ENCODE results near the gene ELFN1. TPM values are rescaled to one million over a fixed set of nuclear protein-coding genes. Genes with fewer than 3 reads are reported as not detected.

ELFN1 gene
- 0.35 to 0.48 TPM (median 0.37 TPM) in 5 replicates for total RNA-seq (2022; extraction: Qiagen RNA extraction)

DNA sequence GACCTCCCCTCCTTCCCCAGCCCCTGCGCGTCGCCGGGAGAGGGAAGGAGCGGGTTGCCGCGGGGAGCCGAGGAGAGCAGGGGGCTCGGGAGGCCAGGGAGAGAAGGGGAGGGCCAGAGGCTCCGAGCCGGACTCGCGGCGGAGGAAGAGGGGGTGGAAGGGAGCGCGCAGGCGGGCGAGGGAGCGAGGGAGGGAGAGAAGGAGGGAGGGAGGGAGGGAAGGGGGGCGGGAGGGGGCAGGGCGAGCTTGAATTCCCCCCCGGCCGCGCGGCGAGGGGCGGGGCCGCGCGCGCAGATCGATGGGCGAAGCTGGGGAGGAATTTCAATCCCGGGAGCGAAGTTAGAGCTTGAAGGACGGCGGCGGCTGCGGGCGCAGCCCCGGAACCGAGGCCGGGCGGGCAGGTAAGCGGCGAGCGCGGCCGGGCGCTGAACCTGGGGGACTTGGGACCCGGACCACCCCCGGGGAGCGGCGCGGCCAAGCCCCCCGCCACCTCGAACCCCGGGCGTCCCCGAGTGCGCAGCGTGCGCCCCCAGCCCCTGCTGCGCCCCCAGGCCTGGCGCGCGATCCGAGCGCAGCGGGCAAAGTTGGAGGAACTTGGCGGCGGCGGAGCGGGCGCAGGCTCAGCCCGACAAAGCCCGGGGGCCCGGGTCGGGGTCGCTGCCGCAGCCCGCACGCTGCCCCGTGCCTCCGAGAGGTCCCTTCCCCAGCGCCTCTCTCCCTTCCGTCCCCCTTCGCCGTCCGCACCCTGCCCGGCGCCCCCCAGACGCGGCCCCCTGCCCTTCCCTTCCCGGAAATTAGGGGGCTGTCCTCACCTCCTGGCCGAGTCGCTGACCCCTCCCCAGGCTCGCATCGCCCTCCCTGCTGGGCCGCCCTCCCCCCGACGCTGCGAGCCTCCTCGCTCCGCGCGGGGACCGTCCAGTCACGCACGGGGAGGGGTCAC lies at the start of gene ELFN1:
TSS of gene ELFN1 (plus strand) at position 324 of the 940 bp plus-strand sequence. CDS start 74,320 bp downstream, outside the sequence.

Other genes starting within 250 kb of the ELFN1 start
- gene MICALL2, start 210.8 kb upstream of the ELFN1 start, total RNA-seq (2022; extraction: Qiagen RNA extraction): 15.4 to 35.4 TPM (median 31.4 TPM) in 5 replicates
- 45.6 to 68.5 TPM (median 61.5 TPM) in 5 replicates for gene INTS1, start 165.9 kb upstream of the ELFN1 start, total RNA-seq (2022; extraction: Qiagen RNA extraction)
- gene MAFK, start 139.6 kb upstream of the ELFN1 start, total RNA-seq (2022; extraction: Qiagen RNA extraction): 49.5 to 105 TPM (median 86.4 TPM) in 5 replicates
- gene TMEM184A, start 114.1 kb upstream of the ELFN1 start, total RNA-seq (2022; extraction: Qiagen RNA extraction): 10.0 to 15.2 TPM (median 14.8 TPM) in 5 replicates
- gene PSMG3, start 100.2 kb upstream of the ELFN1 start, total RNA-seq (2022; extraction: Qiagen RNA extraction): 79.4 to 118 TPM (median 108 TPM) in 5 replicates